GM12874 (cell line): ENCODE results near the gene PDE6C.

Source experiments
- TF ChIP-seq, protein P1 (sequence below): IDR thresholded peaks from 2 replicates; pipeline ENCODE4 v1.5.1; 2011; ENCODE audit warnings: low read depth, mild to moderate bottlenecking, control low read depth, low read length, moderate library complexity; ENCODE audit not compliant: insufficient read depth

Gene PDE6C

DNA sequence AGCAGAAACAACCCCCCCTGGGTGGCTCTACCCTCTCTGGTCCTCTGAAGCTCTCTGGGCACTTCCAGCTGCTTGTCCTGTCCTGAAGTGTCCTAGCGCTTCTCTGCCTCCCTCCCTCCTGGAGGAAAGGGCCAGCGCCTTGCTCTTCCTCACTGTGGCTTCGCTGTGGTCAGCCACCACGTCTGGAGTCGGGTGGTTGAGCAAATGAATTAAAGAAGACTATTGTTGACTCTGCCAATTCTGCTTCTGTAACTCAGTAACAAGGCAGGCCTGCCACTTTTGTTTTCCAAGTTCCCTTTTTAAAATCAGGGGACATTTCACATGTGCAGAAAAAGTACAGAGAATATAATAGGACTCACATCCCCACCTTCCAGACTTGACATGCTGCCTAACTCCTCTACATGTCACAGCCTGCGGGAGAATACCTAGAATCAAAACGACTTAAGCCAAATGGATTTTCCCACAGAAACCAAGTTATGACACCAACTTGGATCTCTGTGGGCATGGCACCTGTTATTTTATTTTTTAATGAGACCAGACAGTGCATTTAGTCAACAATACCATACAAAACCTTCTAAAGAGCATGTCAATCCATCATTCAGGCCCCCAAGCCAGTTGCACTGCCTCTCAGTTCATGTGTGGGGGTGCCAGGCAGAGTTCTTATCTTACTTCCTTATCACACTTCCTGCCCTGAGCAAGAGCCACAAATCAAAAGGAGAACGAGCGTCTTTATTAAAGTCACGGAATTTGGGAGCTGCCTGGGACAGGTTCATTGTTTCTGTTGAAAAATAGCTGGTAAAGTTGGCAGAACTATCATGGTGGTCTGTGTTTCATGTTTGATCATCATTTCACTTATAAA lies 39.1 kb upstream of the PDE6C start:
- TF ChIP-seq, protein P1, sequence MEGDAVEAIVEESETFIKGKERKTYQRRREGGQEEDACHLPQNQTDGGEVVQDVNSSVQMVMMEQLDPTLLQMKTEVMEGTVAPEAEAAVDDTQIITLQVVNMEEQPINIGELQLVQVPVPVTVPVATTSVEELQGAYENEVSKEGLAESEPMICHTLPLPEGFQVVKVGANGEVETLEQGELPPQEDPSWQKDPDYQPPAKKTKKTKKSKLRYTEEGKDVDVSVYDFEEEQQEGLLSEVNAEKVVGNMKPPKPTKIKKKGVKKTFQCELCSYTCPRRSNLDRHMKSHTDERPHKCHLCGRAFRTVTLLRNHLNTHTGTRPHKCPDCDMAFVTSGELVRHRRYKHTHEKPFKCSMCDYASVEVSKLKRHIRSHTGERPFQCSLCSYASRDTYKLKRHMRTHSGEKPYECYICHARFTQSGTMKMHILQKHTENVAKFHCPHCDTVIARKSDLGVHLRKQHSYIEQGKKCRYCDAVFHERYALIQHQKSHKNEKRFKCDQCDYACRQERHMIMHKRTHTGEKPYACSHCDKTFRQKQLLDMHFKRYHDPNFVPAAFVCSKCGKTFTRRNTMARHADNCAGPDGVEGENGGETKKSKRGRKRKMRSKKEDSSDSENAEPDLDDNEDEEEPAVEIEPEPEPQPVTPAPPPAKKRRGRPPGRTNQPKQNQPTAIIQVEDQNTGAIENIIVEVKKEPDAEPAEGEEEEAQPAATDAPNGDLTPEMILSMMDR, result no peak

DNA sequence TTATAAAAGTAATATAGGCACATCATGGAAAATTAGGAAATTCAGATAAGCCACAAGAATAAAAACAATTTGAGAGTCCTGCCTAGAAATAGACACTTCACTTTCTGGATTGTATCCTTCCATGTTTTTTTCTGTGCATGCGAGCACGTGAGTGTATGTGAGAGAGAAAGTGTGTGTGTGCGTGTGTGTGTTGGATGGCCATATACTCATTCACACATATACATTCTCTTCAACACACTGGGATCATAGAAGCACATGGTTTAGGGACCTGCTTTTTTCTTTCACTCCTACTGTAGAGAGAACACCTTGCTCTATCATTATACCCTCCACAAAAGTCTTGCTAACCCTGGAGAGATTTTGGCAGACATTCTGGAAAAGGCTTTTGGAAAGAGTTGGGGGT lies 38.4 kb upstream of the PDE6C start:
- TF ChIP-seq, protein P1, result no peak

DNA sequence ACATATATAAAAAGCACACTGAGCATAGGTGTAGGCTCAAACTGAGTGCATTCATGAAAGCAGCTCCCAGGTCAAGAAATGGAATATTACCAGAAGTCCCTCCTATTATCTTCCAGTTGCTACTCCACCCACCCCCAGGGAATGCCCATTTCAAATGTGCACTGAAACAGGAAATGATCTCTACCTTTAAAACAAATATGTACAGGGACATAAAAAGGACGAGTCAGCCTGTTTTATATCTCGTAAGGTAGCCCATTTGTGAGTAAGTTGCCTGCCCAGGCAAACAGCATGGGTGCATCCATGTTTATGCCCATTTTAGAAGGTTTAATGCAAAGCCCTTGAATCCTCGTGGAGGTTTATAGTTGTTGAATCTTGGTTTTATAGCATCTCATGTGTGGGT lies 35.4 kb upstream of the PDE6C start:
- TF ChIP-seq, protein P1, result no peak

GRCh38 chr10:93577565-93577964 lies 34.8 kb upstream of the PDE6C start:
- TF ChIP-seq, protein P1, result no peak

- TF ChIP-seq, protein P1, result no peak
Observed at GRCh38 chr10:93579089-93579488, 33.2 kb upstream of the PDE6C start.

DNA sequence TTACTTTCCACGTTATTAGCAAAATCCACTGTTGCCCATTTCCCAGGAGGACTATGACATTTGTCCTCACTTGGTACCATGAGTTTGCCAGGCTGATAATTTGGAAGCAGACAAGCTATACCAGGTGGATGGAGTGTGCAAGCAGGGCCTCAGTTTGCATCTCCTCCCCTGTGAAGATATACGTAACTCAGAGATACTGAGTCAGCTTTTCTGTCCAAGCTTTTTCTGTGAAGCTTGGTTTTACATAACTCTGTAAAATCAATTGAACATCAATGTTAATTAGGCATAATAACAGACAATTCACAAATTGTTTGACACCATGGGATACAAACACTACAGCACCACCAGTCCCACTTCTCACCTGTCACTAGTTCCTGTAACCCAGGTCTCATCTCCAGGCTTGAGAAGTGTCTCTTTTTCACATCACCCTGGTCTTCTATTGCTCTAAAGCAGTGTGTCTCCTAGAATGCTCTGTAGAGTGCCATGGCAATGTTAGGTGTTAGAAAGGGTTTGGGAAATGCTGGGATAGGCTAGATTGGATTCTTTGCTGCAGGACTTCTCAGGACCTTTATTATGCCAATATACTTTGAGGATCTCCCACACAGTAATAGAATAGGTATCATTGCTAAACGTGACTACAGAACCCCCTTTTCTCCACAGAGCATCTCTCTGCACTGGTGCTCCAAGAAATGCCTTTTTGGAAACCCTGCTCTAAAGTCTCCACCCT lies 32.2 kb upstream of the PDE6C start:
- TF ChIP-seq, protein P1, result no peak

DNA sequence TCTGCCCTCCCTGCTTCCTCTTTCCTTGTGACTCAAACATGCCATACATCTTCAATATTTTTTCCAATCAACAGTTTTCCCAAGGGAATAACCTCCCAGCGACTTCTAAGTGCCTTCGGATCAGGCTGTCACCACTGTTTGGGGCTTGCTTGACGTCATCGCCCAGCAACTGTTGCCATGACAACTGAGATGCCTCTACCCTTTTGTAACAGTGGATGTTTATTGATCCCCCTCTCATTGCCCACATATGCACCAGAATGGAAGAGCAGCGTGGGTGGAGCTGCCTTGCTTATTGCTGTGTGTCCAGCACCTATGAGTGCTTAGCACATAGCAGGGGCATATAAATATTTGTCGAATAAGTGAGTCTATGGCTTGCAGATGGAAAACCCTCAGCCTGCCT lies 31.5 kb upstream of the PDE6C start:
- TF ChIP-seq, protein P1, result no peak
